H9 (cell line): ENCODE data around the gene SPNS3. TPM values are rescaled to one million over a fixed set of nuclear protein-coding genes. Genes with fewer than 3 reads are reported as not detected.
A peak's percentile ranks its signal among the peaks of the same experiment; 100 is the strongest.

Source experiments
- DNase-seq: peaks from one replicate; pipeline ENCODE4 v3.0.0-alpha.2; 2017
- H2AFZ ChIP-seq: one replicate; pipeline ENCODE4 v1.6.1; 2013; ENCODE audit warnings: mild to moderate bottlenecking, low read length, control low read depth, moderate library complexity
- H2AK5ac ChIP-seq: 2 replicates; pipeline ENCODE4 v1.6.1; 2013; ENCODE audit warnings: low read length, control low read depth, mixed read lengths; ENCODE audit not compliant: insufficient read length
- H2BK120ac ChIP-seq: one replicate; pipeline ENCODE4 v1.6.1; 2013; ENCODE audit warnings: low read depth, mild to moderate bottlenecking, low read length, control low read depth, inconsistent platforms; ENCODE audit not compliant: poor library complexity, severe bottlenecking
- H2BK12ac ChIP-seq: 2 replicates; pipeline ENCODE4 v1.6.1; 2013; ENCODE audit warnings: low read length, control low read depth, mixed read lengths, low read depth; ENCODE audit not compliant: insufficient read length
- H2BK15ac ChIP-seq: 2 replicates; pipeline ENCODE4 v1.6.1; 2013; ENCODE audit warnings: low read depth, low read length, control low read depth
- H2BK20ac ChIP-seq: one replicate; pipeline ENCODE4 v1.6.1; 2013; ENCODE audit warnings: low read depth, mild to moderate bottlenecking, low read length, control low read depth, inconsistent platforms; ENCODE audit not compliant: poor library complexity, severe bottlenecking
- H2BK5ac ChIP-seq: 2 replicates; pipeline ENCODE4 v1.6.1; 2013; ENCODE audit warnings: low read length, control low read depth, mixed read lengths; ENCODE audit not compliant: insufficient read length
- H3K14ac ChIP-seq: 2 replicates; pipeline ENCODE4 v1.6.1; 2013; ENCODE audit warnings: low read length, control low read depth; ENCODE audit not compliant: insufficient read depth
- H3K18ac ChIP-seq: 2 replicates; pipeline ENCODE4 v1.6.1; 2013; ENCODE audit warnings: low read depth, mild to moderate bottlenecking, mixed read lengths, low read length, control low read depth; ENCODE audit not compliant: insufficient read length
- H3K23ac ChIP-seq: 2 replicates; pipeline ENCODE4 v1.6.1; 2013; ENCODE audit warnings: low read length, control low read depth, mixed read lengths, low read depth; ENCODE audit not compliant: insufficient read length
- H3K23me2 ChIP-seq: 2 replicates; pipeline ENCODE4 v1.6.1; 2013; ENCODE audit warnings: low read depth, mild to moderate bottlenecking, mixed read lengths, low read length, control low read depth; ENCODE audit not compliant: insufficient read length, poor library complexity, severe bottlenecking
- H3K27ac ChIP-seq: 2 replicates; pipeline ENCODE4 v1.5.1; 2013; ENCODE audit warnings: low read length, control low read depth, mixed read lengths, low read depth; ENCODE audit not compliant: insufficient read length
- H3K27me3 ChIP-seq: 2 replicates; pipeline ENCODE4 v1.6.1; 2013; ENCODE audit warnings: low read length, control low read depth, inconsistent platforms; ENCODE audit not compliant: insufficient read depth
- H3K4ac ChIP-seq: 2 replicates; pipeline ENCODE4 v1.6.1; 2013; ENCODE audit warnings: low read depth, mild to moderate bottlenecking, control low read depth, inconsistent platforms, low read length, moderate library complexity
- H3K4me1 ChIP-seq: 2 replicates; pipeline ENCODE4 v1.6.1; 2013; ENCODE audit warnings: low read length, control low read depth, inconsistent platforms; ENCODE audit not compliant: insufficient read depth
- H3K4me2 ChIP-seq: 2 replicates; pipeline ENCODE4 v1.6.1; 2013; ENCODE audit warnings: low read length, control low read depth, mixed read lengths; ENCODE audit not compliant: insufficient read length, insufficient read depth
- H3K56ac ChIP-seq: 2 replicates; pipeline ENCODE4 v1.6.1; 2013; ENCODE audit warnings: low read depth, mild to moderate bottlenecking, mixed read lengths, low read length, control low read depth; ENCODE audit not compliant: insufficient read length
- H3K79me1 ChIP-seq: 2 replicates; pipeline ENCODE4 v1.6.1; 2013; ENCODE audit warnings: low read depth, mild to moderate bottlenecking, moderate library complexity, low read length, control low read depth, inconsistent platforms; ENCODE audit not compliant: insufficient read depth, poor library complexity, severe bottlenecking
- H3K79me2 ChIP-seq: 2 replicates; pipeline ENCODE4 v1.6.1; 2013; ENCODE audit warnings: low read length, control low read depth, inconsistent platforms; ENCODE audit not compliant: insufficient read depth
- H3K9ac ChIP-seq: 2 replicates; pipeline ENCODE4 v1.6.1; 2013; ENCODE audit warnings: low read length, control low read depth, mixed read lengths; ENCODE audit not compliant: insufficient read length; ENCODE audit errors: extremely low read depth
- H3K9me3 ChIP-seq: one replicate; pipeline ENCODE4 v1.6.1; 2013; ENCODE audit warnings: low read depth, low read length, inconsistent platforms; ENCODE audit not compliant: control insufficient read depth
- H3T11ph ChIP-seq: one replicate; pipeline ENCODE4 v1.6.1; 2013; ENCODE audit warnings: mild to moderate bottlenecking, low read length, control low read depth, inconsistent platforms
- H4K20me1 ChIP-seq: one replicate; pipeline ENCODE4 v1.6.1; 2013; ENCODE audit not compliant: control insufficient read depth, insufficient read length, insufficient read depth
- H4K5ac ChIP-seq: 2 replicates; pipeline ENCODE4 v1.6.1; 2013; ENCODE audit warnings: low read depth, mild to moderate bottlenecking, mixed read lengths, low read length, control low read depth; ENCODE audit not compliant: insufficient read length
- H4K8ac ChIP-seq: replicated peaks from 2 replicates; pipeline ENCODE4 v1.6.1; 2013; ENCODE audit warnings: low read length, control low read depth, mixed read lengths, low read depth; ENCODE audit not compliant: insufficient read length
- H4K91ac ChIP-seq: 2 replicates; pipeline ENCODE4 v1.6.1; 2013; ENCODE audit warnings: low read depth, mild to moderate bottlenecking, moderate library complexity, mixed read lengths, low read length, control low read depth; ENCODE audit not compliant: insufficient read length
- H3K27ac Mint-ChIP-seq, 3 experiments: 2 replicates in 2 of 3; 3 replicates in 1 of 3; pipeline ENCODE4 v1.8.0; 2020 to 2021; ENCODE audit warnings: mixed read lengths in 3 of 3, mild to moderate bottlenecking in 1 of 3, moderate library complexity in 1 of 3
- H3K27me3 Mint-ChIP-seq: 2 replicates; pipeline ENCODE4 v1.8.0; 2021; ENCODE audit warnings: low read depth, mild to moderate bottlenecking, moderate library complexity, mixed read lengths
- H3K36me3 Mint-ChIP-seq, 3 experiments: 2 replicates in 2 of 3; 3 replicates in 1 of 3; pipeline ENCODE4 v1.8.0; 2020 to 2021; ENCODE audit warnings: low read depth in 3 of 3, mixed read lengths in 3 of 3; ENCODE audit not compliant: insufficient read depth in 1 of 3
- H3K4me1 Mint-ChIP-seq, 2 experiments: 2 replicates each; pipeline ENCODE4 v1.8.0; 2020; ENCODE audit warnings: mixed read lengths in 2 of 2
- H3K4me3 Mint-ChIP-seq, 2 experiments: 2 replicates in 1 of 2; 3 replicates in 1 of 2; pipeline ENCODE4 v1.8.0; 2020 to 2021; ENCODE audit warnings: mild to moderate bottlenecking in 2 of 2, mixed read lengths in 2 of 2, moderate library complexity in 1 of 2
- H3K9me3 Mint-ChIP-seq, 2 experiments: 2 replicates in 1 of 2; 3 replicates in 1 of 2; pipeline ENCODE4 v1.8.0; 2020; ENCODE audit warnings: mild to moderate bottlenecking in 2 of 2, mixed read lengths in 2 of 2, moderate library complexity in 1 of 2
- CTCF ChIP-seq: fragments of 200-600 bp; sonication (generic); conservative IDR thresholded peaks from 3 replicates; pipeline ENCODE4 v1.8.0; 2021; ENCODE audit warnings: antibody characterized with exemption, mild to moderate bottlenecking
- WGBS: extraction: QIAGEN DNeasy Blood & Tissue Kit; methylation state at CpG from one replicate; pipeline ENCODE4 v1.1.7; 2013; ENCODE audit warnings: missing lambda C conversion rate, low lambda C conversion rate, mixed read lengths; ENCODE audit not compliant: insufficient read length; ENCODE audit errors: extremely low coverage; 5-methylcytosine and 5-hydroxymethylcytosine counted together
- total RNA-seq: library from RNA; stranded (reverse); gene quantifications from 2 replicates; pipeline ENCODE4 v1.2.1, GENCODE V29; 2021

SPNS3 gene
- total RNA-seq, 1 experiment from 2014 or later: not detected

GRCh38 chr17:4525691-4526397 lies 92.1 kb downstream of the SPNS3 start:
- no peak overlapping the region for H4K5ac ChIP-seq
- Mint-ChIP-seq H3K4me1 (peaks cover 11 to 18% of the 10 kb centered on the region in 2 experiments), H3K27ac (peak overlapping the region in 1 of 3 experiments; percentile 71; a peak in 1 of 7 replicates), H3K27me3 (peaks cover 91% of the 10 kb centered on the region), H3K4me3 (no peak overlapping the region), H3K9me3 (no peaks in the 10 kb centered on the region; a peak in 1 of 5 replicates), H3K36me3 (no peaks in the 10 kb centered on the region)
- no peak overlapping the region for H3K56ac ChIP-seq
- no peak overlapping the region for H2BK15ac ChIP-seq
- H3K18ac ChIP-seq: no peak overlapping the region
- no peak overlapping the region for H3T11ph ChIP-seq
- no peak overlapping the region for H2BK12ac ChIP-seq
- H3K9me3 ChIP-seq: no peaks in the 10 kb centered on the region
- H3K27ac ChIP-seq: no peak overlapping the region
- no peaks in the 10 kb centered on the region for H3K23me2 ChIP-seq
- H2BK5ac ChIP-seq: no peak overlapping the region
- no peaks in the 10 kb centered on the region for H4K20me1 ChIP-seq
- no peak overlapping the region for H4K91ac ChIP-seq
- no peak overlapping the region for H2AFZ ChIP-seq
- H3K4me2 ChIP-seq: no peak overlapping the region
- H3K79me1 ChIP-seq: no peaks in the 10 kb centered on the region
- no peak overlapping the region for H3K14ac ChIP-seq
- H2AK5ac ChIP-seq: no peak overlapping the region
- no peaks in the 10 kb centered on the region for H3K4me1 ChIP-seq
- no peak overlapping the region for H3K23ac ChIP-seq
- peaks cover 3% of the 10 kb centered on the region for H3K27me3 ChIP-seq
- no peak overlapping the region for H2BK20ac ChIP-seq
- H4K8ac ChIP-seq: no peak overlapping the region
- no peaks in the 10 kb centered on the region for H3K79me2 ChIP-seq
- H3K4ac ChIP-seq: no peak overlapping the region
- WGBS: no CpG with 5 or more reads among the region's 11 CpGs
- no peak for DNase-seq
- no peak for TF ChIP-seq CTCF
- H3K9ac ChIP-seq: no peak overlapping the region
- H2BK120ac ChIP-seq: no peak overlapping the region
